RWPE2 (cell line): ENCODE measurements around the gene TMA16.

Source experiments
- ATAC-seq: fragments of 200-7000 bp; cut with Tn5 transposase; 3 replicates; pipeline ENCODE4 v1.9.1; 2021; ENCODE audit warnings: low read depth
- DNase-seq: peaks from one replicate; pipeline ENCODE4 v3.0.0-alpha.2; 2020; ENCODE audit warnings: low spot score
- H3K27ac ChIP-seq: fragments of 450-650 bp; 2 replicates; pipeline ENCODE4 v1.5.1; 2017; ENCODE audit warnings: mild to moderate bottlenecking; ENCODE audit not compliant: poor library complexity, severe bottlenecking
- H3K27me3 ChIP-seq: fragments of 250-450 bp; sonication (Bioruptor Pico); 2 replicates; pipeline ENCODE4 v1.5.1; 2021; ENCODE audit warnings: mild to moderate bottlenecking, moderate library complexity; ENCODE audit not compliant: insufficient read depth, poor library complexity, severe bottlenecking
- H3K36me3 ChIP-seq: fragments of 250-450 bp; sonication (Bioruptor Pico); 2 replicates; pipeline ENCODE4 v1.5.1; 2020; ENCODE audit warnings: low read depth, mild to moderate bottlenecking, moderate library complexity
- H3K4me1 ChIP-seq: fragments of 250-450 bp; sonication (Bioruptor Pico); 2 replicates; pipeline ENCODE4 v1.5.1; 2021; ENCODE audit warnings: mild to moderate bottlenecking, moderate library complexity; ENCODE audit not compliant: insufficient read depth, poor library complexity, severe bottlenecking
- H3K4me3 ChIP-seq: fragments of 250-450 bp; sonication (Bioruptor Pico); 2 replicates; pipeline ENCODE4 v1.5.1; 2021; ENCODE audit warnings: mild to moderate bottlenecking, moderate library complexity; ENCODE audit not compliant: severe bottlenecking
- H3K9me3 ChIP-seq: fragments of 250-450 bp; sonication (Bioruptor Pico); 2 replicates; pipeline ENCODE4 v1.5.1; 2021; ENCODE audit warnings: mild to moderate bottlenecking, moderate library complexity; ENCODE audit not compliant: severe bottlenecking
- TF ChIP-seq, protein P1 (sequence below): fragments of 450-650 bp; IDR thresholded peaks from one replicate; pipeline ENCODE4 v1.5.1; 2017; ENCODE audit warnings: mild to moderate bottlenecking, moderate library complexity; ENCODE audit not compliant: poor library complexity, severe bottlenecking

The TMA16 gene

GRCh38 chr4:163467082-163467770 lies 27.3 kb upstream of the TMA16 start:
- Histone ChIP-seq H3K27ac (no peak overlapping the region), H3K4me3 (no peak overlapping the region)

GRCh38 chr4:163470391-163470790 lies 24.1 kb upstream of the TMA16 start:
- H3K4me3 ChIP-seq = no peak overlapping the region
- H3K36me3 ChIP-seq = no peaks in the 10 kb centered on the region
- no peak for ATAC-seq
- TF ChIP-seq, protein P1, sequence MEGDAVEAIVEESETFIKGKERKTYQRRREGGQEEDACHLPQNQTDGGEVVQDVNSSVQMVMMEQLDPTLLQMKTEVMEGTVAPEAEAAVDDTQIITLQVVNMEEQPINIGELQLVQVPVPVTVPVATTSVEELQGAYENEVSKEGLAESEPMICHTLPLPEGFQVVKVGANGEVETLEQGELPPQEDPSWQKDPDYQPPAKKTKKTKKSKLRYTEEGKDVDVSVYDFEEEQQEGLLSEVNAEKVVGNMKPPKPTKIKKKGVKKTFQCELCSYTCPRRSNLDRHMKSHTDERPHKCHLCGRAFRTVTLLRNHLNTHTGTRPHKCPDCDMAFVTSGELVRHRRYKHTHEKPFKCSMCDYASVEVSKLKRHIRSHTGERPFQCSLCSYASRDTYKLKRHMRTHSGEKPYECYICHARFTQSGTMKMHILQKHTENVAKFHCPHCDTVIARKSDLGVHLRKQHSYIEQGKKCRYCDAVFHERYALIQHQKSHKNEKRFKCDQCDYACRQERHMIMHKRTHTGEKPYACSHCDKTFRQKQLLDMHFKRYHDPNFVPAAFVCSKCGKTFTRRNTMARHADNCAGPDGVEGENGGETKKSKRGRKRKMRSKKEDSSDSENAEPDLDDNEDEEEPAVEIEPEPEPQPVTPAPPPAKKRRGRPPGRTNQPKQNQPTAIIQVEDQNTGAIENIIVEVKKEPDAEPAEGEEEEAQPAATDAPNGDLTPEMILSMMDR = no peak
- H3K9me3 ChIP-seq = no peaks in the 10 kb centered on the region
- DNase-seq = no peak
- no peak overlapping the region for H3K27ac ChIP-seq
- no peaks in the 10 kb centered on the region for H3K4me1 ChIP-seq
- H3K27me3 ChIP-seq = no peaks in the 10 kb centered on the region

More at GRCh38 chr4:163467082-163467770, 27.3 kb upstream of the TMA16 start:
- no peak for ATAC-seq
- Histone ChIP-seq H3K9me3 (no peaks in the 10 kb centered on the region), H3K4me1 (no peaks in the 10 kb centered on the region), H3K27me3 (no peaks in the 10 kb centered on the region), H3K36me3 (no peaks in the 10 kb centered on the region)
- TF ChIP-seq, protein P1 = no peak
- no peak for DNase-seq

DNA sequence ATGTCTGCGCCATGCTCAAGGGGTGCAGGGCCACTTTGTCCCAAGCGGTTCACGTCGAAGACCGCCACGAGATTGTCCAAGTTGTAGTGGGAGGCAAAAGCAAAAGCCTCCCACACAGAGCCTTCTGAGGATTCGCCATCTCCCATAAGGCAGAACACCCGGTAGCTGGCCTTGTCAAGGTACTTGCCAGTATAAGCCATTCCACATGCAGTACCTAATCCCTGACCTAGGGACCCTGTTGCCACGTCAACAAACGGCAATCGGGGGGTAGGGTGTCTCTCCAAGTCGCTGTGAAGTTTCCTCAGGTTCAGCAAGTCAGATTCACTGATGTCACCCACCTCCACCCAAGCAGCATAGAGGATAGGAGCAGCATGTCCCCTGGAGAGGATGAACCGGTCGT lies 21.4 kb upstream of the TMA16 start:
- Histone ChIP-seq H3K36me3 (no peaks in the 10 kb centered on the region), H3K4me3 (no peak overlapping the region), H3K27me3 (no peaks in the 10 kb centered on the region), H3K9me3 (no peaks in the 10 kb centered on the region), H3K4me1 (no peaks in the 10 kb centered on the region), H3K27ac (no peak overlapping the region)
- TF ChIP-seq, protein P1 = no peak
- ATAC-seq = no peak
- no peak for DNase-seq

DNA sequence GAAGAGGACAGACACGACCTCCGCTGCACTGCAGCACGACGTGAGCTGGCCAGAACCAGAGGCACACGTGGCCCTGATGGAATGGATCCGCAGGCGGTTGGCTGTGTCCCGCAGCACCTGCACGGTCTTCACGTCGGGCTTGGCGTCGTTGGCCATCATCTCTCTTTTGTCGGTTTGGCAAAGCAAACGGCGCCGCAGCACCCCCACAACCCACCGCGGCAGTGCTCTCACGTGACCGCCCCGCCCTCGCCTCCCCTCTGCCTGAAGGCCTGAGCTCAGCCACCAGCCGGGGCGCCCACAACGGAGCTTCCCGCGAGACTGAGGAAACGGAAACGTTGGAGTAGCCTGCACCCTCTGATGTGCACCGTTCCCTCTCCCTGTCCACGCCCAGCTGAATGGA lies 20.9 kb upstream of the TMA16 start, which contains the start of gene TKTL2:
TKTL2 (minus strand) TSS at position 179 of the 400 bp plus-strand sequence; CDS start at position 159, 20 bp downstream.
- DNase-seq (no peak), ATAC-seq (no peak)
- H3K27ac ChIP-seq = no peak within 1 kb of the TSS
- no peaks in the 10 kb centered on the region for H3K9me3 ChIP-seq
- no peak within 1 kb of the TSS for H3K4me3 ChIP-seq
- no peaks in the 10 kb centered on the region for H3K4me1 ChIP-seq
- H3K36me3 ChIP-seq = no peaks in the 10 kb centered on the region
- H3K27me3 ChIP-seq = no peaks in the 10 kb centered on the region
- TF ChIP-seq, protein P1 = no peak

GRCh38 chr4:163474027-163474426 lies 20.5 kb upstream of the TMA16 start:
- H3K27ac ChIP-seq = no peak overlapping the region
- no peaks in the 10 kb centered on the region for H3K36me3 ChIP-seq
- TF ChIP-seq, protein P1 = no peak
- no peak for DNase-seq
- ATAC-seq = no peak
- no peak overlapping the region for H3K4me3 ChIP-seq
- no peaks in the 10 kb centered on the region for H3K9me3 ChIP-seq
- H3K4me1 ChIP-seq = no peaks in the 10 kb centered on the region
- H3K27me3 ChIP-seq = no peaks in the 10 kb centered on the region
